Measurements from ENCODE around the gene MAOA.
"Not testable (repeated sequence)": the region's sequence is repeated elsewhere in the genome, so short reads cannot be mapped to it uniquely, and the experiment has no call there.

MAOA gene

DNA sequence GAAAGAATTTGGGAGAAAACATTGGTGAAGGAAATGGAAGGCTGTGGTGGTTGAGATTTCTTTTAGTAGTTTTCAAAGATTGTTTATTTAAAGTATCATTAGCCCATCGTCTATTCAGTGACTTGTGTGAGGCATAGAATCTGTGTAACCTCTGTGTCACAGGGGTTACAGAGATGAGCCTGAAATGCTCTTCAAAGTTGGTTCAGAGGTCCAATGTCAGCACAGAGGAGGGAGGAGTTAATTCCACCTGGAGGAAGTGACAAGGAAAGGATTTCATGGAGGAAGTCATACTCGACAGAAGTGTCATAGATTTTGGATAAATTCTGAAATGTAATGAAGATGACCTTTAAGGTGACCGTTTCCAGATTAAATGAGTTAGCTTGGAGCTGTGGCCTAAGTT, 8.2 kb downstream of the MAOA start:
- DNase-seq = no peak

DNA sequence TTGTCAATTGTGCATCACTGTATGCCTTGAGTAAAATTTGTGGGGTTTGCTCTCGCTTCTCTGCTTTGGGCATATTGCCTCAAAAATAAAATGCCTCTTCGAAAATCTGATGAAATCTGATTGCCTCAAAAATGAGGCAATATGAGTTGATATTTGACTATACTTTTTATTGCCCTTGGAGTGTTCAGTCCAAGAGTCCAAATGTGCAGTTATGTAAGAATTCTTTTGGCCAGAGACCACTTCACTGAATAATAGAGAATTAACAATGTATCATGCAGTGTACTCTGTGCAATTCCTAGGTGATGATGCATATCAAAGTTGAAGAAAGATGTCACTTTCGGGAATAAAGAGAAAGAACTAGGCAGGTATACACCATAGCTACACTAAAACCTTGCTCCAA, 8.6 kb downstream of the MAOA start:
- DNase-seq = no peak

DNA sequence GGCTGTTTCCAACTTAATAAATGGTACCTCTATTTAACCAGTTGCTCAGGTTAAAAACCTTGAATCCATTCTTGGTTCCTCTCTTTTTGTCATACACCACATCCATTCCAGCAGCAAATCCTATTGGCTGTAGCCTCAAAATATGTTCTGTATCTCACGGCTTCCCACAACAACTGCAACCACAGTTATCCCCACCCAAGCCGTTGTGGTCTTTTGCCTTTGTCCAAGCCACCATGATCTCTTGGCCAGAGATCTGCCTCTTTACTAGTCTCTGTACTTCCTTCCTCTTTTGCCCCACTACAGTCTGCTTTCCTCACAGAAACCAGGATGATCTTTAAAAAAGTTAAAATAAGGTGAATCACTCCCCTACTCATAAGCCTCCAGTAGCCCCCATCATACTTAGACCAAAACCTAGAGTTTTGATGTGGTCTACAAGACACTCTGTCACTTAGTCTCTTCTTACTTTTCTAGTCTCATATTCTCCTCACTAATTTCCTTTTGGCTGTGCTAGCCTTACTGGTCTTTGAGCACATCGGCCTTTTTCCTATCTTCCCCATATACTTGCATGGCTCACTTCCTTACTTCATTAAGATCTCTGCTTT, 10.3 kb downstream of the MAOA start:
- DNase-seq = no peak

DNA sequence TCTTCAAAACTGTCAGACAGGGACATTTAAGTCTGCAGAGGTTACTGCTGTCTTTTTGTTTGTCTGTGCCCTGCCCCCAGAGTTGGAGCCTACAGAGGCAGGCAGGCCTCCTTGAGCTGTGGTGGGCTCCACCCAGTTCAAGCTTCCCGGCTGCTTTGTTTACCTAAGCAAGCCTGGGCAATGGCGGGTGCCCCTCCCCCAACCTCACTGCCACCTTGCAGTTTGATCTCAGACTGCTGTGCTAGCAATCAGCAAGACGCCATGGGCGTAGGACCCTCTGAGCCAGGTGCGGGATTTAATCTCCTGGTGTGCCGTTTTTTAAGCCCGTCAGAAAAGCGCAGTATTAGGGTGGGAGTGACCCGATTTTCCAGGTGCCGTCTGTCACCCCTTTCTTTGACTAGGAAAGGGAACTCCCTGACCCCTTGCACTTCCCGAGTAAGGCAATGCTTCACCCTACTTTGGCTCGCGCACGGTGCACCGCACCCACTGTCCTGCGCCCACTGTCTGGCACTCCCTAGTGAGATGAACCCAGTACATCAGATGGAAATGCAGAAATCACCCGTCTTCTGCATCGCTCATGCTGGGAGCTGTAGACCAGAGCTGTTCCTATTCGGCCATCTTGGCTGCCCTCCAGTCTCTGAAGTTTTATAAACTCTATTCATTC, 20.0 kb downstream of the MAOA start:
- DNase-seq = not testable (repeated sequence)

DNA sequence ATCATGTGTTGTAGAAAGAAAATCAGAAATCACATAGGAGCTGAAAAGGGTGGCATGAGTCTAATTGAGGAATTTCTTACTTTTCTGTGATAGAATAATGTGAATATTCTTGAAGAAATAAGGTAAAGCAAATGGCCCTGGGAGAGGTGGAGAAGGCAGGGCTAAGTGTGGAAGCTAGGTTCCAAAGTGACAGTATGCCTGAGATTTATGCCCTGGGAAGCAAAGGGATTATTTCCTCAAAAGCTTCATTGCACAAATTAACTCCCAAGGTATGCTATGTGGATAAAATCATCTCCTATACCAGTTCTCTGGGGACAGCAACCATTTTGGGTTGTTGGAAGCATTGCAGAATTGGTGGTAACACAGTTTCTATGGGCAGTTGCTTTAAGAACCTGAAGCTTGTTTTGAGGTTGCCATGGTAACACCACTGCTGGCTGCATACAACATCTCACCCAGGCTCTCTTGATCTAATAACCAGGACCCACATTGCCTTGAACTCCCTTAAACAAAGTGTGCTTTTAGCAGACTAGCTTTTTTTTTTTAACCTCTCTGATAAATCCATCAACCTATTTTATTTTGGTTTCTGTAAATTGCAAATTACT, 21.0 kb downstream of the MAOA start:
- DNase-seq = no peak

DNA sequence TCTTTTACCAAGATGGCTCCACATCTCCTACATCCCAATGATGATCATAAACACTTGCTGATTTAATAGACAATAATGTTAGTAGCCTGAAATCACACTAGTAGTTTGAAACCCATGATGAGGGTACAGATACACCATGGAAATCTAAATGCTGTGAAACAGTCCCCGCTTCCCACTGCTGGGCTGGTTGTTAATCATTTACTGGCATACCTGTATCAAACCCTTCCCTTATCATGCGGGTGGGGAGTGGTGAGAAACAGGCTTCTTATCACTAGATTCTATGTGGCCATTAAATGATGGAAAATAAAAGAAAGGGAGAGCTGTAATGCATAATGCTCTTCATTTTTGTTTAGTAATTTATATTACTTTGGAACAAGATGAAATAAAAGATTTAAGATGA, 21.9 kb downstream of the MAOA start:
- no peak for DNase-seq

DNA sequence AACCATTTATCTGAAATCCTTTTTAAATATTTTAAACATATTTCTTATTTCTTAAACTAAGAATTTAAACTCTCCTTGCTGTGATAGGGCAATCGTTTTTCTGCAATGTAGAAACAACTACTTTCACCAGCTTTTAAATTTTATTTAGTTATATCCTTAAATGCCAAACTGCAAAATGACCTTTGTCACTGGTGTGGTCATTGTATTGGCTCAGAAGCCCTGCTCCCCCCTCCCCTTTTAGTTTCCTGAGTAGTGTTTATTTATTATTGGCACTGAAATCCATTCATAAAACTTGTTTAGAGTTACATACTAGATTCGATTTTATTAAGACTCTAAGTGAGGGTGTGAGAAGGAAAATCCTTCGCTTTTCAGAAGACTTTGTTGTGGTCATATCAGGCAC, 23.0 kb downstream of the MAOA start:
- no peak for DNase-seq

DNA sequence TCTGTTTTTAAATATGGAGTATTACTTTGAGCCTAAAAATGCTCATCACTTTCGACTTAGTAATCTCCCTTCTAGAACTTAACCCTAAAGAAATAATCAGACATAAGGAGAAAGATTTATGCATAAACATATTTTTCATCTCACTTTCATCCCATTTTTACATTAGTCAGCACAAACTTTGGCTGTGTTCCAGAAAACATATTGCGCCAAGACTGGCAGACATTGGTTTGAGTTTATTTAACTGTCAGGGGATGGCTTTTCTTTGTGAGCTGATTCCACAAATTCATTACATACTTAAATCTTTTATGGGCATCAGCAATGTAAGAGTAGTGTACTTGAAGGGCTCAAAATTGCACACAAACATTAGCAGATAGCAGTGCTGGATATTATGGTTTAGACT, 23.7 kb downstream of the MAOA start:
- DNase-seq = no peak

DNA sequence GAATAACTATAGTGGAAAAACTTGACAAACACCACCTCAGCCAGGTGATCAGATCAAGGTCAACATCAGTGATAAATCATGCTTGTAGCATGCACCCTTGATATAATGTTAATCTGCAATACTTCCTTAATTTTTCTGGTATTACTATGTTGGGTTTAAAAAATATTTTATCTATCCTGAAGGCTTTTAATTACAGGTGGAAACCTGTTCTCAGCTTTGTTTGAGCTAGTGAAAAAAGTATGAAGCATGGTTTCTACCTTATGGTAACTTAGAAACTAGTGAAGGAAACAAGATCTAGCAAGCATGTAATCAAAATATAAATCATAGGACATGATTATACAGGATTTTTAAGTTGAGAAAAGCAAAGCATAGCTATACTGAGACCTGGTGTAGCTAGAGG, 26.6 kb downstream of the MAOA start:
- DNase-seq = no peak

DNA sequence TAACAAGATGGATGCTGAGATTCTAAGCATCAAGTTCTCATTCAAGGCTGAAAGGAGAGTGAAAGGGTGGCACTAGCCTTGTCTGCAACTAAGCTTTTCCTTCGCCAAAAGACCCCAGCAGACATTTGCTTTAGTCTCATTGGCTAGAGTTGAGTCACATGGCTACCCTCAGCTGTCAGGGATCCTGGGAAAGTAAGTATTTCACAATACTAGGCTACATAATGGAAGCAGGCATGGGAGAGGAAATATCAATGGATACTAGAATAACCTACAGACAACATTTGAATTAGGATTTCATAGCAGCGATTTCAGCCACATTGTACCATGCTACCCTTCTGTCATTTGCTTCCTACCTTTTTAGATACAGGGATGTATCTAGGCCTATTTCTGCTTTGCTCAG, 29.1 kb downstream of the MAOA start:
- no peak for DNase-seq

DNA sequence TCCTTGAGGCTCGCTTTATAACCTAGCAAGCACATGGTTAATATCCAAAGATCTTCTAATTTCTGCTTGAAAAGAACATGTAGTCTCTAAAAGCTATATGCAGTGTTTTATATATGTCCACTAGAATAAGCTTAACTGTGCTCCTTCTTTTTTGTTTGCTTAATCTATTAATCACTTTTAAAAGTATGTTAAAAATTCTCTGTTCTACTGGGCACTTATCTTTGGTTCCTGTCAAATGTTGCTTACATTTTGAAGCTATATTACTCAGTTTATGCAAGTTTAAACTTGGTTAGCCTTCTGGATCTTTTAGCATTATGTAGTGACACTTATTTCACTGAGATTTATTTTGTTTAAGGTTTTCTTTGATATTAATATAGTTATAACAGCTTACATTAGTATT, 32.5 kb downstream of the MAOA start:
- no peak for DNase-seq

DNA sequence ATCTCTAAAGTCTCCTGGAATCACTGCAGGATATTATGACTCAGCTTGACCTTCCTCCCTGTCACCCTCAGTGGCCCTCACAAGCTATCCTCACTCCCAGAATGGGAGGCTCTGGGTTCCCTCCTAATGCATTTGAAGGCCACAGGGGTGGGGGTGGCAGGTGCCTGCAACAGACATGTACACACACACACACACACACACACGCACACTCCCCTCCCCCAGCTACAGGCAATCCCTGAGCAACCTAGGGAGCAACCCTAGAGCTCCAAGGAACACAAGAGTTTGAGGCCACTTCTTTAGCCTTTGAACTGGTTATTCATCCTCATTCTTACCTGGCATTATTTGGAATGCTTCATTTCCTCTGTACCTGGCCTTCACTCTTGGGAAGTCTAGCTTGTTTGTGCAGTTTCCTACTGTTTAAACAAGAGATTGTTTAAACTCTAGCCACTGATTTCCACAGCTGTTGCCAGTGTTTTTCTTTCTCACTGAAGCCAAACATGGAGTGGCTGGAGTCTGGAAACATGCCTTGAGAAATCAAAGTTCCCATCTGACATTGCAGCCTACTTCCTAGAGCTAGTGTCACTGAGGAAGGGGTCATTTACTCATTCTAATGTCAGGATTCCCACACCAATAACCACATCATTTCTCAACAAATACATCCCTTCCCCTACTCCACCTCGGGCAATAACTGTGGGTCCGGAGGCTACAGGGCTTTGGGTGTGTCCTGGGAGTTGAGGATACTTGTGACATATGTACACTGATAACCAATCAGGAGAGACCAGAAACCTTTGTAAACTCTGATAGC, 37.7 kb downstream of the MAOA start:
- DNase-seq = no peak

DNA sequence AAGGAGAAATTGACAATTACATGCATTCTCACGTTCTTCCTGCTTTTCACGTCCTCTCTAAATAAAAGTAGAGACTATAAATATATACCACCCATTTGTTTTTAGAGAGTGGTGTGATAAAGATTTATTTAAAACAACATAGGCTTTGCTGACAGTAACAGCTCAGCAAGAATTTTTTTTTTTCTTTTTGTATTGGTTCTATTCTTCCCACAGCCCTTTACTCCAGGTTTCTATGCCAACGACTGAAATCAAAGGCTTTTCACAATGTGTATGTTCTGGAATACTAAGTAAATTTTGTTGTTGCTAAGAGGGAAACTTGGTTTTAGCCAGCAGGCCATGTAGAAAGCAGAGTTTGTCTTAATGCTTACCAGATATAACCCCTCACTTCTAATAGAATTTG, 43.4 kb downstream of the MAOA start:
- no peak for DNase-seq

DNA sequence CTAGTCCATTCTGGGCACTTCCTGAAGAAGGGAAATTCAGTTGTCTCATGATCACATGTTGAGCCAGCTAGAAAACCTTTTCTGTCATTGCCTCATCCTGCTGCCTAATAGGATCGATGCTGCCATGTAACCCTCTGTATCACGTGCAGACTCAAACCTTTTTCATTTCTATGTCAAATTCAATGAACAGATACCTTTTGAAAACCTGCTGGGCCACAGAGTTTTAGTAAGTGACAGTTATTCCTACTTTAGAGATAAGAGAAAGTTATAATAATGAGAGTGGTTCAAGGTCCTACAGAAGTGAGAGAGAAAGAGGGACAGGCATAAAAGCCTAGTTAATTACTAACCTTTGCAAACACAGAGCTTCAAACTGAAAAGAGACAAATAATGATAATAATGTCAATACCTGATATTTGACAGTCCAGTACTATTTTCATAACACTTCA, 46.0 kb downstream of the MAOA start:
- no peak for DNase-seq

DNA sequence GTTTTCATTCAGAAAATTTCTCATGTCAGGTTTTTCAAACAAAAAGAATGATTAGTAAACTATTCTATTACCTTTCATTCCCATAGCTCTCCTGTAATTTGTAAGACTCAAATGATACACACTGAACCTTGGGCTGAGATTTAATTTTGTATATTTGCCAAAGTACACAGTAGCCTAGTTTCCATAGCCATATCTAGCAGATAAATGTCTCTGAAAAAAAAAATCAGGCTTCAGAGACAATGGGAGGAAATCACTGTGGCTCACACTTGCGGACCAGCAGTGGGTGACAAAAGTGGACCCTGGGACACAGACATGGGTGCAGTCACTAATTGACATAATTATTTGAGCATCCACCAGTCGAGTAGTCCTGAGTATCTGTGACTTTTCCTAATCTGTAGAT, 46.6 kb downstream of the MAOA start:
- no peak for DNase-seq

DNA sequence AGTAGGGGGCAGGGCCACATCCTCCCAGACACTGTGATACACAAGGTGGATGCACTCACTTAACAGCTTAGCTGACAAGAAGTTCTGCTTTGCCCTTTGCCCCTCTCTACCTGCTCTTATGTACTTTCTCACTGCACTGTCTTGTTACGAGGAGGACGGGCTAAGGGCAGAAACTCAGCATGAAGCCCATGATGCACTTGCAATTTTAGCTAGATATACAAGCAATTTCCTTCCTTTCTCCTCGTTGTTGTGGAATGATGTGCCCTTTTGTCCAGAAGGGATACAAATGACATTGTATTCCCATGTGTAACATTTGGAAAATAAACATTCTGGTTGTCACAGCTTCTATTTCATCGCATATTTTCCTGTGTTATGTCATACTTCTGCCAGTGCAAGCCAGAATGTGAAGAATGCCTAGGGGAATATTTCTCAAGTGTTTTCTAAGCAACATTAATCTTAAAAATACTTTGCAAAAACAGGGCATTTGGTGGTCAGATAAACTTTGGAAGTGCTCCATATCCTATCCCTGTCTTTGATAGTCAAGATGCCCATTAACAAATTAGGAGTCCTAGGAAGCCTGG, 47.2 kb downstream of the MAOA start:
- DNase-seq = no peak

DNA sequence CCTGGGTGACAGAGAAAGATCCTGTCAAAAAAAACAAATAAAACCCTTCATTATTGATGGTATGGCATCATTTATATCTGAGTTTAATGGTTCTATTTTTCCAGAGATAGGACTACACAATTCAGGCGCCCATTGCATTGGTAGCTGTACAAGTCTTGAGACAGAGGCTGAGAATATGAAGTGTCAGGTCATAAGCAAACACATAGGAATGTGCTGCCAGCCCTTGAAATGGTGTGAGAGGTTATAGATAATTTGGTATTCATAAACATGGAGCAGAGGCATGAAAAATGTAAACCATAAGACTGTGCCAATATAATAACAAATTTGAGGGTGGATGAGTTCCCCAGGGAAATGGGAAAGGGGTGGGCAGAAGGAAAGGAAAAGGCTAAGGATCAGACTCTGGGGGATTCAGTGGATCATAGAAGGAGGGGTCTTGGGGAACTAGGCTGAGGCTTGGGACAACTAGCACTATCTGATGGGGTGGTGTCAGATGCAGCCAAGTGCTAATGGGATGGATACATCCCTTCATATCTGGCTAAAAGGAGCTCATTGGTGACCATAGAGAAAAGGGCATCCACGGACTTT, 50.8 kb downstream of the MAOA start:
- DNase-seq = no peak

DNA sequence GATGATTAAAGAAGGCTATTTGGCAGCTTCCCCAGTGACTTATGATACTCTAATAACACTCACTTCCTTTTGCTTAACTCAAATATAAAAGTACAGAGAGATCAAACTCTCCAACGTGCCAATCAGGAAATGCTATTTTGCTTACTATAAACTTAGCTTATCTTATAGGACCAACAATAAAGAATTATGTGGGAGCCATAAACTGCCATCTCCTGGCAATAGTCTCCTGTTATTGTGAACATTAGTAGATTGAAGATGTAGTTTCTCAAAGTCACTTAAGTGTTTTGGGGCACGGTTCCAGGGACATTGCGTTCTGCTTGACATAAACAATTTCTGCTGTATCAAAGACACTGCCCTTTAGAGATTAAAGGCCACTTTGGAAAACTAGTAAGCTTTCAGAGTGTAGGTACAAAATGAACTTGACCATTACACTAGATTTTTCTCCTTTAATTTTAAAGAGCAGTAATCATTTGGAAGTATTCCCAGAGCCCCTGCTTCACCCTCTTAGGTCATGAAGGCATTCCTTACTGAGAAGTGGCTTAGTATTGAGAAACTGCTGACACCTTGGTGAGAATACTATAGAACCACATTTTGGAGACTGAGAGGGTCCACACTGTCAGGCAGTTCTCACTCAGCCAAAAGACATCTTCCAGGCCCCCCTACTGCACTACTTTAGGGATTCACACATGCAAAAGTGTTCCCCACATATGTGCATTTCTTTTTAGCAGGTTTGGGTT, 51.9 kb downstream of the MAOA start:
- no peak for DNase-seq

DNA sequence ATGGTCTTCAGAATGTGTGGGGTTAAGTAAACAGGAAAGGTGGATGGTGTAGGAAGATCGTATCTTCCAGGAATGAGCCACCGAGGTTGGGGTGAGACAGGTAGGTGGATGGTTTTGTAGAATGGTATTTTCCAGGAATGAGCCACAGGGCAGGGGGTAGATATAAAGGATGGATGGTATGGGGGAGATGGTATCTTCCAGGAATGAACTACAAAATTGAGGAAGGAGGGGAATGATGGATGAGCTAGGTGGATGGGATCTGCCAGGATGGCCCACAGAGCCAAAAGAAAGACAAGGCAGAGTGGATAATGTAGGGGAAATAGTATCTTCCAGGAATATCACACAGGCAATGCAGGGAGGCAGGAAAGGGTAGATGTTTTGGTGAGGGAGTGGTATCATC, 60.0 kb downstream of the MAOA start:
- DNase-seq = no peak

DNA sequence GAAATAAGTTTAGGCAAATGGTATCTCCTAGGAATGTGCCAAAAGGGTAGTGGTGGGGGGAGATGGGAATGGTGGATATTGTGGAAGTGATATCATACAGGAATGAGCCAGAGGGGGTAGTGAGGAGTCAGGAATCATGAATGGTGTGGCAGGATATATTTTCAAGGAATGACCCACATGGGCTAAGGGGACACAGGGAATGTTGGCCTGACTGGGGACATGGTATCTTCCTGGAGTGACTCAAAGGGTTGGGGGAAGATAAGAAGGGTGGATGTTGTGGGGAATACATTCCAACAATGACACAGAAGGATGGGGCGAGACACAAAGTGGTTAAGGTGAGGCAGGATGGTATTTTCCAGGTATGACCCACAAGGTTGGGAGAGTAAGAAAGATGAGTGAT, 60.6 kb downstream of the MAOA start:
- DNase-seq = no peak

DNA sequence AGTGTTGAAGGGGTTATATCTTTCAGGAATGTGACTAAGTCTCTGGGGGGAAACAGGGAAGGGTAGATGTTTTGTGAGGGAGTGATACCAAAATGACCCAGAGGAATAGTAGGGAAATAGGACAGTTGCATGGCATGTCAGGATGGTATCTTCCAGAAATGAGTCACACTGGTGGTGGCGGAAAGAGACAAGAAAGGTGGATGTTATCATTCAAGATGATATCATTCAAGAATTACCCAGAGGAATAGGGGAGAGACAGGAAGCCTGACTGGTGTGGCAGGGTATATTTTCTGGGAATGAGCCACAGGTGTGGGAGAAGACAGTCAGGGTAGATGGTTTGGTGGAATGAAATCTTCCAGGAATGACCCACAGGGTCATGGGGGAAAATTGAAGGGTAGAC, 61.1 kb downstream of the MAOA start:
- no peak for DNase-seq

DNA sequence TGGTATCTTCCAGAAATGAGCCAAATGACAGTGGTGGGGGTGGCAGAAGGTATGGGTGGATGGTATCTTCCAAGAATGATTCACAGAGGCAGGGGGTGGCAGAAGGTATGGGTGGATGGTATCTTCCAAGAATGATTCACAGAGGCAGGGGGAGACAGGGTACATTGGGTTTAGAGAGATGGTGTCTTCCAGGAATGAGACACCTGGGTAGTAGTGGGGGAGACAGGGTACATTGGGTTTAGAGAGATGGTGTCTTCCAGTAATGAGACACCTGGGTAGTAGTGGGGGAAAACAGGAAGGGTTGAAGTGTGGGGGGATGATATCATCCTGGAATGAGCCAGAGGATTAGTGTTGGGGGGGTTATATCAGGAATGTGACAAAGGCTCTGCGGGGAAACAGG, 62.0 kb downstream of the MAOA start:
- DNase-seq = no peak
